GM18498 (cell line): ENCODE data around the gene ORC1.

Experiments used
- ATAC-seq: cut with Tn5 transposase; IDR thresholded peaks from one replicate; pipeline ENCODE4 v1.9.1; 2021; ENCODE audit warnings: mild to moderate bottlenecking, moderate library complexity; ENCODE audit not compliant: unreplicated experiment

The ORC1 gene

GRCh38 chr1:52404116-52404974, at the start of gene ORC1, which contains the start of gene PRPF38A:
Gene ORC1, minus strand, starts transcription at chr1:52404423. Its CDS starts 2,200 bp downstream, at chr1:52402223.
Gene PRPF38A, plus strand, starts transcription at chr1:52404602. Its CDS starts 148 bp downstream, at chr1:52404750.
- peak; percentile 94 for ATAC-seq

GRCh38 chr1:52444463-52444862, 40.2 kb upstream of the ORC1 start:
- no peak for ATAC-seq

DNA sequence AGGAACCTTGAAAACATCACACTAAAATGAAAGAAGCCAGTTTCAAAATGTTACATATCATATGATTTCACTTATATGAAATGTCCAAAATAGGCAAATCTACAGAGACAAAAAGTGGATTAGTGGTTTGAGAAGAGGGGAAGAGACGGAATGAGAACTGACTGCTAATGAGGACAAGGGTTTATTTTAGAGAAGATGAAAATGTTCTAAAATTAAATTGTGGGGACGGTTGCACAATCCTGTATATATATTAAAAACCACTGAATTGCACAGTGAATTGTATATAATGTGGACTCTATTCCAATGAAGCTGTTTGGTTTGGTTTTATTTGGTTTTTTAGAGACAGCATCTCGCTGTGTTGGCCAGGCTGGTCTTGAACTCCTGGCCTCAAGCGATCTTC, 35.8 kb upstream of the ORC1 start:
- ATAC-seq, result no peak

- ATAC-seq, result no peak
These were observed 32.6 kb upstream of the ORC1 start for GRCh38 chr1:52436817-52437216.

DNA sequence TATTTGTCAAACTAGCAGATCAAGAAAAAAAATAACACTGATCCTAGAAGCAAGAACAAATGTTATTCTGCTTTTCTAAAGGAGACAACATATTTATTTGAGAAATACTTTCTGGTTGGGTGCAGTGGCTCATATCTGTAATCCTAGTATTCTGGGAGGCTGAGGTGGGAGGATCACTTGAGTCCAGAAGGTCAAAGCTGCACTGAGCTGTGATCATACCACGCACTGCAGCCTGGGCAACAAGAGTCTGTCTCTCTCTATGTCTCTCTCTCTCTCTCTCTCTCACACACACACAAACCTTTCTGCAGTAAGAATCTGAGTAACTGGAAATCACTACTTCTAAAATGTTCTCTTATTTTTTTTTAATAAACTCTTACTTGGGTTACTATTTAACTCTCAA, 31.4 kb upstream of the ORC1 start:
- no peak for ATAC-seq

- no peak for ATAC-seq
These were observed 31.0 kb upstream of the ORC1 start for GRCh38 chr1:52435211-52435610.

DNA sequence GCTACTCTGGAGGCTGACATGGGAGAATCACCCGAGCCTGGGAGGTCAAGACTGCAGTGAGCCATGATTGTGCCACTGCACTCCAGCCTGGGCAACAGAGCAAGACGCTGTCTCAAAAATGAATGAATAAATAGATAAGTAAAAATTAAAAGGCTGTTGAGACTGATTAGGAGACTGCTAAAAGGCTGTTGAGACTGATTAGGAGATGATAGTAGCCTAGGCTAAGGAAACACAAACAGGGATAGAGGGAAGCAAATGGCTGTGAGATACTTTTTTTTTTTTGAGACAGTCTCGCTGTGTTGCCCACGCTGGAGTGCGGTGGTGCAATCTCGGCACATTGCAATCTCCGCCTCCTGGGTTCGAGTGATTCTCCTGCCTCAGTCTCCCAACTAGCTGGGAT, 28.6 kb upstream of the ORC1 start:
- no peak for ATAC-seq

- ATAC-seq, result no peak
These were observed 22.9 kb upstream of the ORC1 start for GRCh38 chr1:52427152-52427551.

GRCh38 chr1:52426371-52426770, 22.1 kb upstream of the ORC1 start:
- no peak for ATAC-seq

DNA sequence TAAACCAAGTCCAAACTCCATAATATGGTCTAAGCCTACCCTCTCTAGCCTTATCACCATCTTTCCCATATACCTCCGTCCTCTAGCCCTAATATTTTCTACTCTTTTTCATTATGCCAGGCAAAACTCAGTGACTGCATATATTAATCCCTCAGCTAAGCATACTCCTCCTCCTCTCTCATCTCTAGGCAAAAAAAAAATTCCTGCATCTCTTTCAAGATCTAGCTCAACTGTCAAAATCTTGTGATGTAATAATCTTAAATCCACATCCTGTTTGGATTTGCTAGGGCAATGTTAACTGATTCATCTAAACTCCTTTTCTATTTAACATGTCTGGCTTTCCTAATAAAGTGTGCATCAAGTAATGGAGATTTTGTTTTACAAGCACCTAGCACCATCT, 20.6 kb upstream of the ORC1 start:
- ATAC-seq, result no peak

DNA sequence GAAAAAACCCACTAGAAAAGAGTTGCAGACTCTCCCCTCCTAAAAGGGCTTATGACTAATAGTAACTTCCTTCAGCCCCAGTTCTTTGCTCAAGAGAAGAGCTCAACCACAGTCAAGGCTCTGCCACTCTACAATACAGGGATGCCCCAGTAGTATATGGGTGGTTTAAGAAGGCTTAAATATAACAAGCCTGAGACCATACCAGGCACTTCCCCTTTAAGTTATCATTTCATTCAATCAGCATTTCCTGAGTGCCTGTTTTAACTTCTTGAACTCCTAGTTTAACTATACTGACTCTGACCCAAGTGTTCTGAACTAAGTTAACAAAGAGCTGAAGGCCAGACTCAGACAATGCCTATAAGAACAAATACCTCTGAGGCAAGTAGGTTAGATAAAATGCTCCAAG, 20.0 kb upstream of the ORC1 start:
- ATAC-seq, result no peak

GRCh38 chr1:52423771-52424170, 19.5 kb upstream of the ORC1 start:
- no peak for ATAC-seq

GRCh38 chr1:52423055-52423454, 18.8 kb upstream of the ORC1 start:
- no peak for ATAC-seq

GRCh38 chr1:52420713-52421112, 16.5 kb upstream of the ORC1 start:
- no peak for ATAC-seq

GRCh38 chr1:52416811-52417210, 12.6 kb upstream of the ORC1 start:
- no peak for ATAC-seq

GRCh38 chr1:52414942-52415341, 10.7 kb upstream of the ORC1 start:
- no peak for ATAC-seq

DNA sequence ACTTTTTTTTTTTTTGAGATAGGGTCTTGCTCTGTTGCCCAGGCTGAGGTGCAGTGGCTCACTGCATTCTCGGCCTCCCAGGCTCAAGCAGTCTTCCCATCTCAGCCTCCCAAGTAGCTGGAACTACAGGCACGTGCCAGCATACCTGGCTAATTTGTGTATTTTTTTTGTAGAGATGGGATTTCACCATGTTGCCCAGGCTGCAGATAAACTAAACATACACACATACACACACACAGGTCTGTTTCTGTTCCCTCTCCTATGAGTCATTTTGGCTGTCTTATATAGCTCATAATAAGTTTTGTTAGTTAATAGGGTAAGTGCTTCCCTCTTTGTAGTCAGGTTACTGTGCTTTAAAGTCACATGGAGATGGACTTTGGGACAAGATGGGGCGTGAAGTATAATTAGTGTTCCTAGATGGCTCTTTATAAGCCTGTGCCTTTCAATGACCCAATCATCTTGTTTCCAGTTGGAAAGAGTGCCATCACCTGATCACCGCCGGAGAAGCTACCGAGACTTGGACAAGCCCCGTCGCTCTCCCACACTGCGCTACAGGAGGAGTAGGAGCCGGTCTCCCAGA, 9.3 kb upstream of the ORC1 start:
- ATAC-seq, result no peak

DNA sequence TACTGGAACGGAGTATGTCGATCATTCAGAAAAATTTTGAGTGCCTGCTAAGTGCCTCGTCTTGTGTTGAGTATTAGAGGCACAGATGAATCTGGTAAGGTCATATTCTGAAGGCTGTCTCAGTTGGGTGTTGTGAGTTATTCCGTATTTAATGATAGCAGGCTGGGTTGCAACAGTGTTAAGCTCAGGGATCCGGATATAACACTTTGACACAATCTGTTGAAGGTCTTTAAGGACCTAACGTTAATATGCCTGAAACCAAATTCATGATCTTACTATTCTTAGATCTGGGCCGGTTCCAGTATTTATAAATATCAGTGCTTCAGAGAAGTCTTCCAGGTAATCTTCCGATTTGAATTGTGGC, 734 bp upstream of the ORC1 start:
- no peak for ATAC-seq

- ATAC-seq, result peak; percentile 39
These were observed 582 bp downstream of the ORC1 start for GRCh38 chr1:52403566-52404115.

DNA sequence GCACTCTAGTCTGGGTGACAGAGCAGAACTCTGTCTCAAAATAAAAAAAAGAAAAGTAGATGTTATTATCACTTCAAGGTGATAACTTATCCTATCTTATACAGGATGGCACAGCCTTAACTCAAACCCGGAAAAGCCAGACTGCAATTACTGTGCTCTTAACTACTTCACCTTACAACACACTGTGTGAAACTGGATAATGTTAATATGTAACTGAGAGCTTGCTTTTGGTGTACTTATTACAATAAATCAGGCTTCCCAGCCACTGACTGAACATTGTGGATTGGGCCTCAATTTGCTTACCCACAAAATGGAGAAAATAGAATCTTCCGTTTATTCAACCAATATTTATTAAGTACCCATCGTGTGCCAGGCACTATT, 1.4 kb downstream of the ORC1 start:
- no peak for ATAC-seq

DNA sequence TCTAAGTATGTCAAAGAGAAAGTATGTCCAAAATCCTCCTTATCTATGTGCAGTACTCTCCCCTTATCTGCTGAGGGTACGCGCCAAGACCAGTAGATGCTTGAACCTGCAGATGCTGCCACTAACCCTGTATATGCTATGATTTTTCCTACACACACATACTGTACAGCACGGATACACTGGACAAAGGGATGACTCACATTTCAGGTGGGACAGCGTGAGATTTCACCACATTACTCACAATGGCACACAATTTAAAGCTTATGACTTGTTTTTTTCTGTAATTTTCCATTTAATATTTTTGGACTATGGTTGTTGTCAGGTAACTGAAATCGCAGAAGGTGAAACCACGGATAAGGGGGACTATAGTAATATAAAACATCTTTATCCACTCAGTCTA, 4.1 kb downstream of the ORC1 start:
- no peak for ATAC-seq

DNA sequence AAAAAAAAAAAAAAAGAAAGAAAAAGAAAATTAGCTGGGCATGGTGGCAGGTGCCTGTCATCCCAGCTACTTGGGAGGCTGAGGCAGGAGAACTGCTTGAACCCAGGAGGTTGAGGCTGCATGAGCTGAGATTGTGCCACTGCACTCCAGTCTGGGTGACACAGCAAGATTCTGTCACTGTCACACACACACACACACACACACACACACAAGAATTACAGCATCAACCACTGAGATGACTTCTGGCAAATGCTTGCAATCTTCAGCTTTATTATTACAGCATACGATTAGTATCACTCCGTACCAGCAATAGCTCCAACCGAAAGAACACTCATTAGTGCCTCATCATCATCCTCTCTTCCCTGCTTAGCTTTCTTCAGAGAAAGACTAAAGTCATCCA, 4.6 kb downstream of the ORC1 start:
- no peak for ATAC-seq
